Bronchial epithelial cell (primary cell): ENCODE data around the gene RCVRN. TPM values are rescaled to one million over a fixed set of nuclear protein-coding genes. Genes with fewer than 3 reads are reported as not detected.

Experiments
- DNase-seq: peaks from one replicate; pipeline ENCODE4 v3.0.0-alpha.2; 2010; ENCODE audit warnings: low read depth
- FAIRE-seq: peaks from 2 replicates; lab custom pipeline; 2011; peaks lifted over from hg19 to GRCh38; lab: Jason Lieb, UNC
- H3K27me3 ChIP-seq: 2 replicates; pipeline ENCODE4 v1.5.1; 2011; ENCODE audit warnings: low read length; ENCODE audit not compliant: control insufficient read depth, insufficient read depth
- H3K36me3 ChIP-seq: 2 replicates; pipeline ENCODE4 v1.5.1; 2011; ENCODE audit warnings: low read length; ENCODE audit not compliant: control insufficient read depth, insufficient read depth
- H3K4me3 ChIP-seq: 2 replicates; pipeline ENCODE4 v1.5.1; 2011; ENCODE audit warnings: mild to moderate bottlenecking, low read depth, low read length, control low read depth
- total RNA-seq: library from RNA; depleted of rRNA; stranded (reverse); fragments of >200 nt; gene quantifications from 2 replicates; pipeline ENCODE4 v1.2.1, GENCODE V29; 2014
- TF ChIP-seq, protein P1 (sequence below): IDR thresholded peaks from 2 replicates; pipeline ENCODE4 v1.5.1; 2011; ENCODE audit warnings: mild to moderate bottlenecking, moderate library complexity, low read length, control low read depth, inconsistent platforms; ENCODE audit not compliant: insufficient read depth, severe bottlenecking

RCVRN gene
- total RNA-seq, 1 donor from 2014 or later = not detected

DNA sequence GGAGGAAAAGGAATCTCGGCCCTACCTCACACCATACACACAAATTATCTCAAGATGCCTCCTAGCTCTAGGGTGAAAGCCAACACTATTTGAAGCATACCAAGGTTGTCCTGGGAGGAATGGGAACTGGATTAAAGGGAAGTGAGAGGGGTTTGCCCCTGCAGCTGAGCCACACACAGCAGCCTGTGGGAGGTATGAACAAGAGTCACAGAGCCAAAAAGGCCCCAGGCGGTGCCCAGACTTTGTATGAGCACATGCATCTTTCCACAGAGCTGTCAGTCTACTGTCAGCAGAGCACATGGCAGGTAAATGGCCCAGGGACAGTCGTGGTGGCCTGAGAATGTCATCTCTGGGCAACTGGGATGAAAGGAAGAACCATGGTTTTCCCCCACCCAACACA is 31.0 kb upstream of the RCVRN start:
- TF ChIP-seq, protein P1, sequence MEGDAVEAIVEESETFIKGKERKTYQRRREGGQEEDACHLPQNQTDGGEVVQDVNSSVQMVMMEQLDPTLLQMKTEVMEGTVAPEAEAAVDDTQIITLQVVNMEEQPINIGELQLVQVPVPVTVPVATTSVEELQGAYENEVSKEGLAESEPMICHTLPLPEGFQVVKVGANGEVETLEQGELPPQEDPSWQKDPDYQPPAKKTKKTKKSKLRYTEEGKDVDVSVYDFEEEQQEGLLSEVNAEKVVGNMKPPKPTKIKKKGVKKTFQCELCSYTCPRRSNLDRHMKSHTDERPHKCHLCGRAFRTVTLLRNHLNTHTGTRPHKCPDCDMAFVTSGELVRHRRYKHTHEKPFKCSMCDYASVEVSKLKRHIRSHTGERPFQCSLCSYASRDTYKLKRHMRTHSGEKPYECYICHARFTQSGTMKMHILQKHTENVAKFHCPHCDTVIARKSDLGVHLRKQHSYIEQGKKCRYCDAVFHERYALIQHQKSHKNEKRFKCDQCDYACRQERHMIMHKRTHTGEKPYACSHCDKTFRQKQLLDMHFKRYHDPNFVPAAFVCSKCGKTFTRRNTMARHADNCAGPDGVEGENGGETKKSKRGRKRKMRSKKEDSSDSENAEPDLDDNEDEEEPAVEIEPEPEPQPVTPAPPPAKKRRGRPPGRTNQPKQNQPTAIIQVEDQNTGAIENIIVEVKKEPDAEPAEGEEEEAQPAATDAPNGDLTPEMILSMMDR = no peak
- H3K36me3 ChIP-seq = no peaks in the 10 kb centered on the region
- DNase-seq (no peak), FAIRE-seq (no peak)
- no peaks in the 10 kb centered on the region for H3K27me3 ChIP-seq
- no peak overlapping the region for H3K4me3 ChIP-seq

DNA sequence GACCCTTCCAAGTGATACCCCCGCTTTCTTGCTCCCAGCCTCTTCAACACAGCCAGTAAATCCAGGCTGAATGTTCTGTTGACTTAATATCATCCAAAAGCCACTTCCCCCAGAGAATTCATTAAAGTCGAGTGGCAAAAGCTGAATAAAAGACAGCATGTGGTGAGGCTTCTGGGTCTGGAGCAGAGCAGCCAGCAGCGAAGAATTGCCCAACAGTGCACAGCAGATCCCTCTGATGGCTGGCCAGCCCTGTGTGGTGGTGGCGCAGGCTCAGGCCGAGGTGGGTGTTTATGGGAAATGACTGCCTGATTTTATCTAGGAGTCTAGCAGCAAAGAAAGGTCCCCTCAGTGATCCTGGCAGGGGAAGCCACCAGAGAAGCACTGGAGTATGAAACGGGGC is 30.3 kb upstream of the RCVRN start:
- TF ChIP-seq, protein P1 = no peak
- H3K36me3 ChIP-seq = no peaks in the 10 kb centered on the region
- no peak for DNase-seq
- H3K4me3 ChIP-seq = no peak overlapping the region
- H3K27me3 ChIP-seq = no peaks in the 10 kb centered on the region
- no peak for FAIRE-seq

DNA sequence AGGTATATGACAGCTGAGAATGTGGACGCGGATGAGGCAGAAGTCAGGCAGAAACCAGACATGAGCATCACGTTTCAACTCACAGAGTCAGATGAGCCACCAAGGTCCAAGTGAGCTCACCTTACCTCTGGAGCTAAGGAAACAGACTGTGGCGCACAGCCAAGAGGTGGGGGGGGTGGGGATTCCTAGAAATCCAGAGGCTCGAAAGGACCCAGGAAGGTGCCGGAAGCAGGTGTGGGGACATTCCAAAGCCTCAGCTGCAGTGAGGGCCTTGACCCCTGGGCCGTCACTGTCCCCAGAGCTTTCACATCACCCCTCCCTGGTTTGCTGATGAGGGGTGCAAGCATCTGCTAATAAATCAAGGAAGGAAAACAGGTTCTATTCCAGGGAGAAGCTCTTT is 29.3 kb upstream of the RCVRN start:
- Histone ChIP-seq H3K27me3 (no peaks in the 10 kb centered on the region), H3K4me3 (no peak overlapping the region), H3K36me3 (no peaks in the 10 kb centered on the region)
- TF ChIP-seq, protein P1 = no peak
- DNase-seq = no peak
- FAIRE-seq = no peak

DNA sequence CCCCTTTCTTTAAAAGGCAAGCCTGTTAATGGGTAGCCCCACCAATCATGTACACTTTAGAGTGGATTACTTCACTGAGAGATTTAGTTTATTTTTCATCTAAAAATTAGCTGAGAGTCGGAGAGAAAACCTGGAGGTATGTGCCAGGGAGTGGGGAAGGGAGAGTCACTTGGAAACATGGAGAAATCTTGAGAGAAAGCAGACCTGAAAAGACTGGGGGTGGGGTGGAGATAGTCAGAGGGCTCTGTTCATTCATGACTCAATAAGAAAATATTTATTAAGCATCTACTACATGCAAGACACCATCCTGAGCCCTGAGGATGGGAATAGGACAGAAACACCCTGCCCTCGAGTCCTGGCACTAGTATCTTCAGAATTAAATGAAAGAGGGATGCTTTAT is 27.4 kb upstream of the RCVRN start:
- TF ChIP-seq, protein P1 = no peak
- H3K4me3 ChIP-seq = no peak overlapping the region
- DNase-seq (no peak), FAIRE-seq (no peak)
- no peaks in the 10 kb centered on the region for H3K36me3 ChIP-seq
- no peaks in the 10 kb centered on the region for H3K27me3 ChIP-seq

DNA sequence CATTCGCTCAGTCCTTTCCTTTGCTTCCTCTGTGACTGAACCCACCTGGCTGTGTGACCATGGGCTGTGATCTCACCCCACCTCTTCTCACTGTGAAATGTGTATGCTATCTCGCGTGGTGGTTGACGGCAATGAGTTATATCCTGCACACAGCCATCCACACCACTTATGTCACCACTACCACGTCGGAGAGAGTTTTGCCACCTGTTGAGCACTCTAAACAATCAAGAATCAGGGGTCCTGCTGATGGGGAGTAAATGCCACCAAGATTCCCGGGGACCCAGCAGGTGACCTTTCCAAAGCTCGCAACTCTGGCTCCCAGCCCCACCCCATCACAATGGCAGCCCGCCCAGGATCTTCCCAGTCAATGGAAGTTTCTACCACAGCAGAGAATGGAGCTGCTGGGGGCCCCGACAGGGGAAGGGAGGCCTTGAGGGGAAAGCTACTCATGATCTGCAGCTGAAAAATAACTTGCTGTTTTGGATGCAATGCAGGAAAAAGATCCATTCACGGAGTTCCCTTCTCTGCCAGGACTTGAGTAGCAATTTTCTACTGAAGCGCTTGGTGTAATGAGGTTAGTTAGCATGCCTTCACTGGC is 26.2 kb upstream of the RCVRN start:
- TF ChIP-seq, protein P1 = no peak
- no peaks in the 10 kb centered on the region for H3K27me3 ChIP-seq
- no peaks in the 10 kb centered on the region for H3K36me3 ChIP-seq
- DNase-seq (no peak), FAIRE-seq (no peak)
- H3K4me3 ChIP-seq = no peak overlapping the region

DNA sequence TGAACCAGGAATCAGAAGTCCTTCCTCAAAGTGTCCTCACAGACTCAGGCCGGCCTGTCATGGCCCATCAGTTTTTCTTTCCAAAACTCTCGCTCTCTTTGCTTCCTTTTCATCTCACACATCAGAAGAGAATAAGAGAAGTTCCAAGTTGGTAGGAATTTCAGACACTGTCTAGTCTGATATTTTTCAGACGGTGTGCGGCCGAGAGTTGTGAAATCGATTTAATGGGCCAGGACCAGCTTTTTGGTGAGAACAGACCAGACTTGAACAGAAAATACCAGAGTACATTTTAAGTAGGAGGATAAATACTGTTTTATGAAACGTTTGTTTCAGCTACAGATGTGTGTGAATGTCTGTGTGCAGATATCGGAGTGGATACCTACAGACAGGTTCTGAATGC is 24.8 kb upstream of the RCVRN start:
- H3K4me3 ChIP-seq = no peak overlapping the region
- TF ChIP-seq, protein P1 = no peak
- H3K36me3 ChIP-seq = no peaks in the 10 kb centered on the region
- FAIRE-seq = no peak
- DNase-seq = no peak
- H3K27me3 ChIP-seq = no peaks in the 10 kb centered on the region
